ENCODE measurements around the gene CFAP58.

- TF ChIP-seq CTCF (IDR thresholded peaks at IDR 0.05 in 4 of 5, conservative IDR thresholded peaks at IDR 0.05 in 1 of 5) (no peak), POLR2A (IDR thresholded peaks at IDR 0.05) (no peak)
Observed at GRCh38 chr10:104440221-104440620, 86.6 kb downstream of the CFAP58 start.
